H9 (cell line): ENCODE measurements around the gene GGT5. TPM values are rescaled to one million over a fixed set of nuclear protein-coding genes. Genes with fewer than 3 reads are reported as not detected.

Experiments
- DNase-seq: peaks from one replicate; pipeline ENCODE4 v3.0.0-alpha.2; 2017
- H2AFZ ChIP-seq: one replicate; pipeline ENCODE4 v1.6.1; 2013; ENCODE audit warnings: mild to moderate bottlenecking, low read length, control low read depth, moderate library complexity
- H2AK5ac ChIP-seq: 2 replicates; pipeline ENCODE4 v1.6.1; 2013; ENCODE audit warnings: low read length, control low read depth, mixed read lengths; ENCODE audit not compliant: insufficient read length
- H2BK120ac ChIP-seq: one replicate; pipeline ENCODE4 v1.6.1; 2013; ENCODE audit warnings: low read depth, mild to moderate bottlenecking, low read length, control low read depth, inconsistent platforms; ENCODE audit not compliant: poor library complexity, severe bottlenecking
- H2BK12ac ChIP-seq: 2 replicates; pipeline ENCODE4 v1.6.1; 2013; ENCODE audit warnings: low read length, control low read depth, mixed read lengths, low read depth; ENCODE audit not compliant: insufficient read length
- H2BK15ac ChIP-seq: 2 replicates; pipeline ENCODE4 v1.6.1; 2013; ENCODE audit warnings: low read depth, low read length, control low read depth
- H2BK20ac ChIP-seq: one replicate; pipeline ENCODE4 v1.6.1; 2013; ENCODE audit warnings: low read depth, mild to moderate bottlenecking, low read length, control low read depth, inconsistent platforms; ENCODE audit not compliant: poor library complexity, severe bottlenecking
- H2BK5ac ChIP-seq: 2 replicates; pipeline ENCODE4 v1.6.1; 2013; ENCODE audit warnings: low read length, control low read depth, mixed read lengths; ENCODE audit not compliant: insufficient read length
- H3K14ac ChIP-seq: 2 replicates; pipeline ENCODE4 v1.6.1; 2013; ENCODE audit warnings: low read length, control low read depth; ENCODE audit not compliant: insufficient read depth
- H3K18ac ChIP-seq: 2 replicates; pipeline ENCODE4 v1.6.1; 2013; ENCODE audit warnings: low read depth, mild to moderate bottlenecking, mixed read lengths, low read length, control low read depth; ENCODE audit not compliant: insufficient read length
- H3K23ac ChIP-seq: 2 replicates; pipeline ENCODE4 v1.6.1; 2013; ENCODE audit warnings: low read length, control low read depth, mixed read lengths, low read depth; ENCODE audit not compliant: insufficient read length
- H3K23me2 ChIP-seq: 2 replicates; pipeline ENCODE4 v1.6.1; 2013; ENCODE audit warnings: low read depth, mild to moderate bottlenecking, mixed read lengths, low read length, control low read depth; ENCODE audit not compliant: insufficient read length, poor library complexity, severe bottlenecking
- H3K27ac ChIP-seq: 2 replicates; pipeline ENCODE4 v1.5.1; 2013; ENCODE audit warnings: low read length, control low read depth, mixed read lengths, low read depth; ENCODE audit not compliant: insufficient read length
- H3K27me3 ChIP-seq: 2 replicates; pipeline ENCODE4 v1.6.1; 2013; ENCODE audit warnings: low read length, control low read depth, inconsistent platforms; ENCODE audit not compliant: insufficient read depth
- H3K4ac ChIP-seq: 2 replicates; pipeline ENCODE4 v1.6.1; 2013; ENCODE audit warnings: low read depth, mild to moderate bottlenecking, control low read depth, inconsistent platforms, low read length, moderate library complexity
- H3K4me1 ChIP-seq: 2 replicates; pipeline ENCODE4 v1.6.1; 2013; ENCODE audit warnings: low read length, control low read depth, inconsistent platforms; ENCODE audit not compliant: insufficient read depth
- H3K4me2 ChIP-seq: 2 replicates; pipeline ENCODE4 v1.6.1; 2013; ENCODE audit warnings: low read length, control low read depth, mixed read lengths; ENCODE audit not compliant: insufficient read length, insufficient read depth
- H3K56ac ChIP-seq: 2 replicates; pipeline ENCODE4 v1.6.1; 2013; ENCODE audit warnings: low read depth, mild to moderate bottlenecking, mixed read lengths, low read length, control low read depth; ENCODE audit not compliant: insufficient read length
- H3K79me1 ChIP-seq: 2 replicates; pipeline ENCODE4 v1.6.1; 2013; ENCODE audit warnings: low read depth, mild to moderate bottlenecking, moderate library complexity, low read length, control low read depth, inconsistent platforms; ENCODE audit not compliant: insufficient read depth, poor library complexity, severe bottlenecking
- H3K79me2 ChIP-seq: 2 replicates; pipeline ENCODE4 v1.6.1; 2013; ENCODE audit warnings: low read length, control low read depth, inconsistent platforms; ENCODE audit not compliant: insufficient read depth
- H3K9ac ChIP-seq: 2 replicates; pipeline ENCODE4 v1.6.1; 2013; ENCODE audit warnings: low read length, control low read depth, mixed read lengths; ENCODE audit not compliant: insufficient read length; ENCODE audit errors: extremely low read depth
- H3K9me3 ChIP-seq: one replicate; pipeline ENCODE4 v1.6.1; 2013; ENCODE audit warnings: low read depth, low read length, inconsistent platforms; ENCODE audit not compliant: control insufficient read depth
- H3T11ph ChIP-seq: one replicate; pipeline ENCODE4 v1.6.1; 2013; ENCODE audit warnings: mild to moderate bottlenecking, low read length, control low read depth, inconsistent platforms
- H4K20me1 ChIP-seq: one replicate; pipeline ENCODE4 v1.6.1; 2013; ENCODE audit not compliant: control insufficient read depth, insufficient read length, insufficient read depth
- H4K5ac ChIP-seq: 2 replicates; pipeline ENCODE4 v1.6.1; 2013; ENCODE audit warnings: low read depth, mild to moderate bottlenecking, mixed read lengths, low read length, control low read depth; ENCODE audit not compliant: insufficient read length
- H4K8ac ChIP-seq: replicated peaks from 2 replicates; pipeline ENCODE4 v1.6.1; 2013; ENCODE audit warnings: low read length, control low read depth, mixed read lengths, low read depth; ENCODE audit not compliant: insufficient read length
- H4K91ac ChIP-seq: 2 replicates; pipeline ENCODE4 v1.6.1; 2013; ENCODE audit warnings: low read depth, mild to moderate bottlenecking, moderate library complexity, mixed read lengths, low read length, control low read depth; ENCODE audit not compliant: insufficient read length
- H3K27ac Mint-ChIP-seq, 3 experiments: 2 replicates in 2 of 3; 3 replicates in 1 of 3; pipeline ENCODE4 v1.8.0; 2020 to 2021; ENCODE audit warnings: mixed read lengths in 3 of 3, mild to moderate bottlenecking in 1 of 3, moderate library complexity in 1 of 3
- H3K27me3 Mint-ChIP-seq: 2 replicates; pipeline ENCODE4 v1.8.0; 2021; ENCODE audit warnings: low read depth, mild to moderate bottlenecking, moderate library complexity, mixed read lengths
- H3K36me3 Mint-ChIP-seq, 3 experiments: 2 replicates in 2 of 3; 3 replicates in 1 of 3; pipeline ENCODE4 v1.8.0; 2020 to 2021; ENCODE audit warnings: low read depth in 3 of 3, mixed read lengths in 3 of 3; ENCODE audit not compliant: insufficient read depth in 1 of 3
- H3K4me1 Mint-ChIP-seq, 2 experiments: 2 replicates each; pipeline ENCODE4 v1.8.0; 2020; ENCODE audit warnings: mixed read lengths in 2 of 2
- H3K4me3 Mint-ChIP-seq, 2 experiments: 2 replicates in 1 of 2; 3 replicates in 1 of 2; pipeline ENCODE4 v1.8.0; 2020 to 2021; ENCODE audit warnings: mild to moderate bottlenecking in 2 of 2, mixed read lengths in 2 of 2, moderate library complexity in 1 of 2
- H3K9me3 Mint-ChIP-seq, 2 experiments: 2 replicates in 1 of 2; 3 replicates in 1 of 2; pipeline ENCODE4 v1.8.0; 2020; ENCODE audit warnings: mild to moderate bottlenecking in 2 of 2, mixed read lengths in 2 of 2, moderate library complexity in 1 of 2
- WGBS: extraction: QIAGEN DNeasy Blood & Tissue Kit; methylation state at CpG from one replicate; pipeline ENCODE4 v1.1.7; 2013; ENCODE audit warnings: missing lambda C conversion rate, low lambda C conversion rate, mixed read lengths; ENCODE audit not compliant: insufficient read length; ENCODE audit errors: extremely low coverage; 5-methylcytosine and 5-hydroxymethylcytosine counted together
- total RNA-seq: library from RNA; stranded (reverse); gene quantifications from 2 replicates; pipeline ENCODE4 v1.2.1, GENCODE V29; 2021
- TF ChIP-seq, protein P1 (sequence below): fragments of 200-600 bp; sonication (generic); conservative IDR thresholded peaks from 3 replicates; pipeline ENCODE4 v1.8.0; 2021; ENCODE audit warnings: antibody characterized with exemption, mild to moderate bottlenecking

GGT5 gene
- total RNA-seq, 1 experiment from 2014 or later = 0.20 TPM

- no peaks in the 10 kb centered on the region for H3K79me2 ChIP-seq
- DNase-seq = no peak
- Mint-ChIP-seq H3K9me3 (no peaks in the 10 kb centered on the region), H3K27me3 (no peaks in the 10 kb centered on the region), H3K27ac (no peak overlapping the region), H3K4me3 (no peak overlapping the region), H3K4me1 (peaks cover 7 to 8% of the 10 kb centered on the region in 2 experiments; a peak in 3 of 4 replicates), H3K36me3 (peaks cover 0 to under 1% (median 0%) of the 10 kb centered on the region in 3 experiments; a peak in 1 of 7 replicates)
- no peaks in the 10 kb centered on the region for H4K20me1 ChIP-seq
- TF ChIP-seq, protein P1, sequence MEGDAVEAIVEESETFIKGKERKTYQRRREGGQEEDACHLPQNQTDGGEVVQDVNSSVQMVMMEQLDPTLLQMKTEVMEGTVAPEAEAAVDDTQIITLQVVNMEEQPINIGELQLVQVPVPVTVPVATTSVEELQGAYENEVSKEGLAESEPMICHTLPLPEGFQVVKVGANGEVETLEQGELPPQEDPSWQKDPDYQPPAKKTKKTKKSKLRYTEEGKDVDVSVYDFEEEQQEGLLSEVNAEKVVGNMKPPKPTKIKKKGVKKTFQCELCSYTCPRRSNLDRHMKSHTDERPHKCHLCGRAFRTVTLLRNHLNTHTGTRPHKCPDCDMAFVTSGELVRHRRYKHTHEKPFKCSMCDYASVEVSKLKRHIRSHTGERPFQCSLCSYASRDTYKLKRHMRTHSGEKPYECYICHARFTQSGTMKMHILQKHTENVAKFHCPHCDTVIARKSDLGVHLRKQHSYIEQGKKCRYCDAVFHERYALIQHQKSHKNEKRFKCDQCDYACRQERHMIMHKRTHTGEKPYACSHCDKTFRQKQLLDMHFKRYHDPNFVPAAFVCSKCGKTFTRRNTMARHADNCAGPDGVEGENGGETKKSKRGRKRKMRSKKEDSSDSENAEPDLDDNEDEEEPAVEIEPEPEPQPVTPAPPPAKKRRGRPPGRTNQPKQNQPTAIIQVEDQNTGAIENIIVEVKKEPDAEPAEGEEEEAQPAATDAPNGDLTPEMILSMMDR = no peak
- no peak overlapping the region for H3T11ph ChIP-seq
- no peak overlapping the region for H3K23ac ChIP-seq
- no peaks in the 10 kb centered on the region for H3K23me2 ChIP-seq
- no CpG with 5 or more reads among the region's 6 CpGs for WGBS
- no peaks in the 10 kb centered on the region for H3K9me3 ChIP-seq
- H3K4me1 ChIP-seq = no peaks in the 10 kb centered on the region; the same call in 1 of the 2 replicates
- H3K14ac ChIP-seq = no peak overlapping the region
- no peak overlapping the region for H2BK120ac ChIP-seq
- H2BK20ac ChIP-seq = no peak overlapping the region
- H3K9ac ChIP-seq = no peak overlapping the region
- no peak overlapping the region for H3K4me2 ChIP-seq
- H3K79me1 ChIP-seq = no peaks in the 10 kb centered on the region
- H2BK15ac ChIP-seq = no peak overlapping the region
- no peak overlapping the region for H4K91ac ChIP-seq
- no peak overlapping the region for H2BK12ac ChIP-seq
- no peak overlapping the region for H4K8ac ChIP-seq
- no peak overlapping the region for H3K27ac ChIP-seq
- no peak overlapping the region for H3K56ac ChIP-seq
- no peak overlapping the region for H2AK5ac ChIP-seq
- H2AFZ ChIP-seq = no peak overlapping the region
- H3K27me3 ChIP-seq = no peaks in the 10 kb centered on the region
- H3K4ac ChIP-seq = no peak overlapping the region
- H3K18ac ChIP-seq = no peak overlapping the region
- H4K5ac ChIP-seq = no peak overlapping the region
- H2BK5ac ChIP-seq = no peak overlapping the region
These were observed 46.2 kb downstream of the GGT5 start for GRCh38 chr22:24198682-24199052.
